ENCODE results near the gene BLCAP.
"Not testable (repeated sequence)": the region's sequence is repeated elsewhere in the genome, so short reads cannot be mapped to it uniquely, and the experiment has no call there.

Gene BLCAP

GRCh38 chr20:37513779-37514359 lies 13.8 kb downstream of the BLCAP start:
- no peak for DNase-seq

- DNase-seq = no peak
These were observed 15.9 kb downstream of the BLCAP start for GRCh38 chr20:37511610-37512275.

GRCh38 chr20:37510226-37510625 lies 17.4 kb downstream of the BLCAP start:
- DNase-seq = no peak

- no peak for DNase-seq
These were observed 21.4 kb downstream of the BLCAP start for GRCh38 chr20:37506152-37506725.

- DNase-seq = no peak
These were observed 22.2 kb downstream of the BLCAP start for GRCh38 chr20:37505263-37506151.

- no peak for DNase-seq
These were observed 23.1 kb downstream of the BLCAP start for GRCh38 chr20:37504404-37505096.

GRCh38 chr20:37503256-37503927 lies 24.3 kb downstream of the BLCAP start:
- DNase-seq = no peak

GRCh38 chr20:37502654-37503053 lies 25.0 kb downstream of the BLCAP start:
- DNase-seq = no peak

- no peak for DNase-seq
These were observed 25.7 kb downstream of the BLCAP start for GRCh38 chr20:37501940-37502339.

GRCh38 chr20:37500311-37500710 lies 27.4 kb downstream of the BLCAP start:
- no peak for DNase-seq

GRCh38 chr20:37498066-37498665 lies 29.5 kb downstream of the BLCAP start:
- DNase-seq = no peak

GRCh38 chr20:37494796-37495195 lies 32.9 kb downstream of the BLCAP start:
- no peak for DNase-seq

- DNase-seq = no peak
These were observed 33.4 kb downstream of the BLCAP start for GRCh38 chr20:37494301-37494700.

GRCh38 chr20:37492945-37493344 lies 34.7 kb downstream of the BLCAP start:
- no peak for DNase-seq

GRCh38 chr20:37492096-37492625 lies 35.5 kb downstream of the BLCAP start:
- DNase-seq = no peak

- DNase-seq = no peak
These were observed 36.9 kb downstream of the BLCAP start for GRCh38 chr20:37490663-37491350.

- not testable (repeated sequence) for DNase-seq
These were observed 41.5 kb downstream of the BLCAP start for GRCh38 chr20:37486209-37486608.

GRCh38 chr20:37484331-37484730 lies 43.3 kb downstream of the BLCAP start:
- DNase-seq = no peak

- no peak for DNase-seq
These were observed 46.1 kb downstream of the BLCAP start for GRCh38 chr20:37481610-37482009.

- no peak for DNase-seq
These were observed 46.8 kb downstream of the BLCAP start for GRCh38 chr20:37480919-37481318.

Data from activated CD4-positive, alpha-beta T cell treated with anti-CD3 and anti-CD28 coated beads for 1 hour (primary cell).